GM19438 (cell line): ENCODE data around the gene MAPK1.
A peak's percentile ranks its signal among the peaks of the same experiment; 100 is the strongest.
"Not testable (repeated sequence)": the region's sequence is repeated elsewhere in the genome, so short reads cannot be mapped to it uniquely, and the experiment has no call there.

Source experiments
- ATAC-seq: cut with Tn5 transposase; IDR thresholded peaks from one replicate; pipeline ENCODE4 v1.9.1; 2021; ENCODE audit warnings: low read depth; ENCODE audit not compliant: unreplicated experiment

MAPK1 gene

DNA sequence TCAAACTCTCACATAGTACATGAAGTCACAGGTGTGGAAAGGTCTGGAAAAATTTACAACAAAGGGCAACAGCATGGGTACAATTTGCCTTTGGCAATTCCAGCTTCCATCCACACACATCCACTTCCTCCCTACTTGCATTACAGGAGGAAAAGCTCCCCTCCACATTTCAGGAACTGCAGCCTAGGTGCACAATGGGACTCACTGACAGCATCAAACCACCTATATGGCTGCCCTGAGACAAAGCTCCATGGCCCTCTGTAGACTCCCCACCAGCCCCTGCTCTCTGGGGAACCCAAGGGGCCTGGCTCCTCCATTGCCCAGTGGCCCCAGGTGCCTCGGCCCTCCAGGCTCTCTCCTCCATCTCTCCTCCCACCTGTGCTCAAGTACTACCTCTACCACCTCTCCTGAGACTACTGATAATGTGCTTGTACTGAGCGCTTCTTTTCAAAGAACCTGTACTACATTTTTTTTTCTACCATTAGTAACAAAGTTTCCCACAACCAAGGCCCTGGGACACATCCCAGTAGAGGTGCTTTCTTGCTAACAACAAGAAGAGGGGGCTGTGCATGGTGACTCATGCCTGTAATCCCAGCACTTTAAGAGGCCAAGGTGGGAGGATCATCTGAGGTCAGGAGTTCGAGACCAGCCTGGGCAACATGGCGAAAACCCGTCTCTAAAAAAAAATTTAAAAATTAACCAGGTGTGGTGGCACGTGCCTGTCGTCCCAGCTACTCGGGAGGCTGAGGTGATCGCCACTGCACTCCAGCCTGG is 136.7 kb downstream of the MAPK1 start:
- ATAC-seq, result no peak

DNA sequence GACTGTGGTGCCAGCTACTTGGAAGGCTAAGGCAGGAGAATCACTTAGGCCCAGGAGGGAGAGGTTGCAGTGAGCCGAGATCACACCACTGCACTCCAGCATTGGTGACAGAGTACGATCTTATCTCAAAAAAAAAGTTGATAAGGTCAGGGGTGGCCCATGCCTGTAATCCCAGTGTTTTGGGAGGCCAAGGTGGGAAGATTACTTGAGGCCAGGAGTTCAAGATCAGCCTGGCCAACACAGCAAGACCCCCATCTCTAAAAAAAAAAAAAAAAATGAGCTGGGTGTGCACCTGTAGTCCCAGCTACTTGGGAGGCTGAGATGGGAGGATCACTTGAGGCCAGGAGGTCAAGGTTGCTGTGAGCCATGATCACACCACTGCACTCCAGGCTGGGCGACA is 138.3 kb downstream of the MAPK1 start:
- not testable (repeated sequence) for ATAC-seq

DNA sequence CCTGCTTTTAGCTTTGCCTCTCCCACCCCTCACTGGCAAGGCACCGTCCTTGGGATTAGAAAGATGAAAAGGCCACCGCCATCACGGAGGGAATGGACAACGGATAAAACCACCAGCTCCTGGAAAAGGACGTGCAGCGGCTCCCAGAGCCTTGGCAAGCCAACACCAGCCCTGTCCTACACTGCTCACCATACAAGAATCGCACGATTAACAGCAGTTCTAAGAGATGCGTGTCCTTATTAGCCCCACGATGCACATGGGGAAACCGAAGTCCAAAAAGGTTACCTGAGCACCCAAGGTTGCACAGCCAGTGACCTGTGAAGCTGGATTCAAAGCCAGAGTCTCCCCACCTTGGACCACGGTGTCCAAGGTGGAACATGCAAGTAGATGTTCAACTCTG is 139.2 kb downstream of the MAPK1 start:
- ATAC-seq, result no peak

DNA sequence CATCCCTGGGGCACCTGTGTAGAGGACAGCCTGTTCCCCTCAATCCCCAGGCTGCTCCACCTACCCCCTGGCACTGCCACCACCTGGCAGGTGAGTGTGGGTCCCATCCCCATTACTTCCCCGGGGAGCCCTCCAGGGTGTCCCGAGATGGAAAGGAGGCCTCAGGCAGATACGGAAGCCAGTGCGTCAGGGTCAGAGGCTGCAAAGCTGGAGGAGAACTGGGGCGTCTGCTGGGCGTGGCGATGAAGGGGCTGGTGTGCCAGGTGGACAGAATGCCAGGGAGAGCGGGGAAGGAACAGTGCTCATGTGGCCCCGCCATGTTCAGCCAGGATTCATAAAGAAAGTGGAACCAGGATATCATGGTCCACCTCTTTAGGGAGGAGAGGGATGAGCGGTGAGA is 139.7 kb downstream of the MAPK1 start:
- no peak for ATAC-seq

DNA sequence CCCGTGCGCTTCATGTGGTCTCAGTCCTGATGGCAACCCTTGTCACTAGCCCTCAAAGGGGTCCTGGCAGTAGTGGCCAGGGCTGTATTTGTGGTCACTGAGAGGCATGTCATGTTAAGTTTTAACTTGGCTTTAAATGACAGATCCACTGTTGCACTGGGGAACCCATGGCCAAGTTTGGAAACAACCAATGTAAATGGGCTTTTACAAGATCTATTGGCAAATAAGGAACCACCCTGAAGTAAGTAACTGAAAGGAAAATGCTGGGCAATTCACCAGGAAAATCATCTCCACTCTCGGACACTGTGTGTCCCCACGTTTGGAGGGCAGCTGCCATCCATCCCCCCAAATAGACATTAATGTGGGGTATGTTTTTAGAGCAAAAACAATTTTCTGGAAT is 140.3 kb downstream of the MAPK1 start:
- no peak for ATAC-seq

DNA sequence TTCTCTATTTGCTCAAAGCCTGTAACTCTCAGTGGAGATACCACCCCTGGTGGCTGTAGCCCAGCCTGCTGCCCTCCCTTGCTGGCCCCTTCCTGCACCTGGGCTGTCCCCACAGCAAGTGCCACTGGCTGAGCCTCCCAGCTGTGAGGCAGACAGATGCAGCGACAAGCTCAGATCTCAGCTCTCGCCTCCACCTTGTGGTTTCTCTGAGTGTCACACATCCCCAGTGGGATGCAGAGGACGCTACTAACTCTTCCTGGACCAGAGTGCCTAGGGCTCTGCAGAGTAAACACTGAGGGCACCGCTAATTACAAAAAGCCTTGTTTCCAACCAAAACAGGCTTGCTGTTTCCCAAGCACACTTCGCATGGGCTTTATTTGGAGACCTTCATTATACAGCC is 140.8 kb downstream of the MAPK1 start:
- ATAC-seq, result peak; percentile 58

DNA sequence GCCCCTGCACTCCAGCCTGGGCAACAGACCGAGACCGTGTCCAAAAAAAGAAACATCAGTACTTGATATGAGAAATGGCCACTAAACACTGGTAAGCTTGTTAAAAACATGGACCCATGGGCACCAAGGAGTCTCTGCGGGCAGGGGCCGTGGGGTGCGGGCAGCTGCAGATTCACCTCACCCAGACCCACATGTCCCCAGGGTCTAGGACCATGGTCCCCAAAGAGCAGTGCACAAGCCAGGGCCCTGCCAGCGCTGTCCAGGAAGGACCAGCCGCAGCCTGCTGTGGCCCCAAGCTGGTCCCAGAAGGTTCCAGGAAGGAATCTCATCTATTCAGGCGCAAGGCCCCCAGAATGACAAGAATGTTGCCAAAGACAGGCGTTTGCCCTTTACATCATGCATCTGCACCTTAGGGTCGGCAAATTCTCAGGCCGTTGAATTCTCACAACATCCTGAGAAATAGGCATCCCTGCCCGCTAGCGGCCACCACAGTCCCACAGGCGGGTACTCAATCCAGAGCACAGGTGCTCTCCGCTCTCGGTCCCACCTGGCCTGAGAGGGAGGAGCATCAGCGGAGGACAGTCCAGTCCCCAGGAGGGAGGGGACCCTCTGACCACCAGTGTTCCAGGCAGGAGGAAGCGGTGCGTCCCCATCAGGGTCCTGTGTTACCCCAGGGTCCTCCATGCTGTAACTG is 141.3 kb downstream of the MAPK1 start:
- no peak for ATAC-seq

DNA sequence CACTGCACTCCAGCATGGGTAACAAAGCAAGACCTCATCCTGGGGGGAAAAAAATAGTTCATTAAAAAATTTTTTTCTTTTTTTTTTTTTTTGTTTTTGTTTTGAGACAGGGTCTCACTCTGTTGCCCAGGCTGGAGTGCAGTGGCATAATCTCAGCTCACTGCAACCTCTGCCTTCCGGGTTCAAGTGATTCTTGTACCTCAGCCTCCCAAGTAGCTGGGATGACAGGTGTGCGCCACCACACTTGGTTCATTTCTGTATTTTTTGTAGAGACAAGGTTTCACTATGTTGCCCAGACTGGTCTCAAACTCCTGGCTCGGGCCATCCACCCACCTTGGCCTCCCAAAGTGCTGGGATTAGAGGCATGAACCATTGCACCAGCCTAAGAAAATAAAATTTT is 142.9 kb downstream of the MAPK1 start:
- ATAC-seq, result not testable (repeated sequence)

DNA sequence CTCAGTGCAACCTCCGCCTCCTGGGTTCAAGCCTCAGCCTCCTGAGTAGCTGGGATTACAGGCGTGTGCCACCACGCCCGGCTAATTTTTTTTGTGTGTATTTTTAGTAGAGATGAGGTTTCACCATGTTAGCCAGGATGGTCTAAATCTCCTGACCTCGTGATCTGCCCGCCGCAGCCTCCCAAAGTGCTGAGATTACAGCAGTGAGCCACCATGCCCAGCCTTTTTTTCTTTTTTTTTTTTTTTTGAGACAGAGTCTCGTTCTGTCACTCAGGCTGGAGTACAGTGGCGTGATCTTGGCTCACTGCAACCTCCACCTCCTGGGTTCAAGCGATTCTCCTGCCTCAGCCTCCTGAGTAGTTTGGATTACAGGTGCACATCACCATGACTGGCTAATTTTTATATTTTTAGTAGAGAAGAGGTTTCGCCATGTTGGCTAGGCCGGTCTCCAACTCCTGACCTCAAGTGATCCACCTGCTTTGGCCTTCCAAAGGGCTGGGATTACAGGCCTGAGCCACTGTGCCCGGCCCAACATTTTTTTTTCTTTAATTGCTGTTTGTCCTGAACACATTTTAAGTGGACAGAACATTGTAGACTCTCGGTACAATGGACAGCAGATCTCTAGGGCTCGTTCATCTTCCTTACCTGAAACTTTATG is 146.1 kb downstream of the MAPK1 start:
- not testable (repeated sequence) for ATAC-seq

DNA sequence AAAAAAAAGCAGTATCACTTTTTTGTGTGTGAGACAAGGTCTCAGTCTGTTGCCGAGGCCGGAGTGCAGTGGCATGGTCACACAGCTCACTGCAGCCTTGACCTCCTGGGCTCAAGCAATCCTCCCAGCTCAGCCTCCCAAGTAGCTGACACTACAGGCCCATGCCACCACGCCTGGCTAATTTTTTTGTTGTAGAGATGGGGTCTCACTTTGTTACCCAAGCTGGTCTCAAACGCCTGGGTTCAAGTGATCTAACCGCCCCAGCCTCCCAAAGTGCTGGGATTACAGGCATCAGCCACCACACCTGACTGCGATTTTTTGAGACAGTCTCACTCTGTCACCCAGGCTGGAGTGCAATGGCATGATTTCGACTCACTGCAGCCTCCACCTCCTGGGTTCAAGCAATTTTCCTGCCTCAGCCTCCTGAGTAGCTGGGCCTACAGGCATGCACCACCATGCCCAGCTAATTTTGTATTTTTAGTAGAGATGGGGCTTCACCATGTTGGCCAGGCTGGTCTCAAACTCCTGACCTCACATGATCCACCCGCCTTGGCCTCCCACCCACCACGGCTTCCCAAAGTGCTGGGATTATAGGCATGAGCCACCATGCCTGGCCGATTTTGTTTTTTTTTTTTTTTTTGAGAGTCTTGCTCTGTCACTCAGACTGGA is 147.1 kb downstream of the MAPK1 start:
- ATAC-seq, result not testable (repeated sequence)

DNA sequence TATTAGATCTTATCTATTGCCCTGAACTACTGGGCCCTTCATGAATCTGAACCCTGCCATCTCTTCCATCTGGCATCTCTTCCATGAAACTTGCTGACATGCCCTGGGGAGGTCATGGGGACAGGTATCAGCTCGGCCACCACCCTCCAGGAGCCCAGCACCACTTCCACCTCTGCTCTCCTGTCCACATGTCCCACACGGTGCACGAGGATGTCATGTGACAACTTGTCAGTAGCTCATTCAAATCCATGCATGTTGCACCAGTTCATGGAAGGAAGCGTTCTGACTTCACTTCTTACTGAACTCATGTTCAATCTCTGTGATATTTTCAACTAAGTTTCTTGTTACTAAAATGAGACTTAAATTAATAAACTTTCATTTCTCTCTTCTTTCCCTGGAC is 148.4 kb downstream of the MAPK1 start:
- no peak for ATAC-seq

DNA sequence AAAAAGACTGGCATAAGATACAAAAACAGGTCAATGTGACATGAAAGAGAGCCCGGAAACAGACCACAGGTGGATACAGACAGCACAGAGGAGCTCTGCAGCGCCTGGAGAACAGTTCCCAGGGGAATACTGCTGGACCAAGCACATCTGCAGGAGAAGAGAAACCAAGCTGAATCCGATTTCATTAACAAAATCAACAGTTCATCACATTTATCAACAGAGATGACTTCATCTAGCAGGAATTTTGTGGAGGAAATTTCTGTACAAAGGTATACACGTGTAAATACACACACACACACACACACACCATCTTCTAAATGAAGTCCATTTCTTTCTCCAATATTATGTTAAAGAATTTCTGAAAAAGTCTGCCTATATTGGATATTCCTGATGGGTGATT is 148.9 kb downstream of the MAPK1 start:
- no peak for ATAC-seq

DNA sequence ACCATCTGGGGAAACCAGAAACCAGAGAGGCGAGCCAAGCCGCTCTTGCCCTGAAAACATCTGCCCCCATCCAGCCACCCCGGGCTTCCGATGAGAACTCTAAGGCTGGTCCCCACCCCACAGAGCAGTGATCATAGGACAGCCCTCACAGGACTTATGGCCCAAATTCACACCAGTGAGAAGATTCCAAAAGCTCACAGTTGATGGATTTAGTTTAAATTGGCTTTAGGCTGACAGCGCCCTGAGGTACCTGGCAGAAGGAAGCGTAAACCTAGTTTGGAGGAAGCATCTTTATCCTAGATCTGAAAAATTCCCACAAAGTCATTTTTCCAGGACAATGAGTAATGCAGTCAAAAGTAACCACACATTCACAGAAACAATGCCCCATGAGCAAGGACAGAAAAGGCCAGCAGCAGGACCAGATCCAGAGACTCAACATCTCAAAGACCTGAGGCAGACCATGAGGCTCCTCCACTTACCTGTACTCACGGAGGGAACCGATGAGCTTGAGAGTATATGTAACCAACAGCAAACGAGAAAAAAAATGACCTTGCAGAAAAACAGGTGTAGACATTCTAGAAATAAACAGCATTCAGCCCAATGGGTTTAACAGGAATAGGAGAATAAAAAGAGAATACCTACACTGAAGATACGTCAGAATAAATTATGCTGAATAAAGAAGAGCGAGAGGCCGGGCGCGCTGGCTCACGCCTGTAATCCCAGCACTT is 150.9 kb downstream of the MAPK1 start:
- not testable (repeated sequence) for ATAC-seq

DNA sequence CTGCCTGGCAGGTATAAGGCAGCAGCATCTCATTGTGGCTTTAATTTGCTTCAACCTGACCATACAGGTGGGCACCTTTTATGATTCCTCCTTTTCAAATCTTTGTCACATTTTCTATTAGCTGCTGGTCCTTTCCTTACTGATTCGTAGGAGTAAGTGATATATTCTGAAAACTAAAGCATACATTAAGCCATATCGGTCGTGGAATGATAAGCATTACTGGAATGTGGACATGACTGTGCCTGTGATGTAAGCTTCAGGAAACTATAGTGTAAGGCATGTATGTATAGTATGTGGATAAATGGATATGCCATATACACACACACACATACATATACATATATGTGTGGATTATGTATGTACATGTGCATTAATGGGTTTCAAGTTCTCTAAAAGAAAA is 152.7 kb downstream of the MAPK1 start:
- ATAC-seq, result no peak

DNA sequence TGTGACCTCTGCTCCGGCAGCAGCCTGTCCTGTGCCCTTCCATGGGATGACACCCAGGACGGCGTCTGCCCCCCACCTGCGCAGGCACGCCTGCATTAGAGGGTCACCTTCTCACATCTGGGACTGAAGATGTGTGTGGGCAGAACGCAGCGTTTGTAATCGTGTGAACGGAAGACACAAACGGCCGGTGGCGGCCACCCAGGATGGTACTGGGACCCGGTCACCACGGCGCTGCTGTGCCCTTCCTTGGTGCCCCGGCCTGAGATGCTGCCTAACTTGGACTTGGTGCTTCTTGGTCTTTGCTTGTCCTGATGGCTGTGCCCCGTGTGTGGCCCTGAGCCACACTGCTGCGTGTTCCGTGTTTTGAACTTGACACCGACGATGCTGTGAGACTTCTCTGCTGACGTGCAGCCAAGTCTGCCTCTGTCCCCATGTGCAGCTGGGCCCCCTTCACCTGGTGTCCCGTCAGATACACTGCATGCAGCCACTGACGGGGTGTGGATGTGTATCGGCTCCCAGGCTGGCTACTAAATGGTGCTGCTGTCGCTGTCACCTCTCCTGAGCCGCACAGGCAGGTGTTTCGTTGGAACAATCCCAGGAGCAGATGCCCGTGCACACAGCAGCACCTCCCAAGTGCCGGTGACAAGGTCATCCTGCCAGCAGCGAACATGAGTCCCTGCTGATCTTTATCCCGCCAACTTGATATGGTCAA is 153.2 kb downstream of the MAPK1 start:
- no peak for ATAC-seq

DNA sequence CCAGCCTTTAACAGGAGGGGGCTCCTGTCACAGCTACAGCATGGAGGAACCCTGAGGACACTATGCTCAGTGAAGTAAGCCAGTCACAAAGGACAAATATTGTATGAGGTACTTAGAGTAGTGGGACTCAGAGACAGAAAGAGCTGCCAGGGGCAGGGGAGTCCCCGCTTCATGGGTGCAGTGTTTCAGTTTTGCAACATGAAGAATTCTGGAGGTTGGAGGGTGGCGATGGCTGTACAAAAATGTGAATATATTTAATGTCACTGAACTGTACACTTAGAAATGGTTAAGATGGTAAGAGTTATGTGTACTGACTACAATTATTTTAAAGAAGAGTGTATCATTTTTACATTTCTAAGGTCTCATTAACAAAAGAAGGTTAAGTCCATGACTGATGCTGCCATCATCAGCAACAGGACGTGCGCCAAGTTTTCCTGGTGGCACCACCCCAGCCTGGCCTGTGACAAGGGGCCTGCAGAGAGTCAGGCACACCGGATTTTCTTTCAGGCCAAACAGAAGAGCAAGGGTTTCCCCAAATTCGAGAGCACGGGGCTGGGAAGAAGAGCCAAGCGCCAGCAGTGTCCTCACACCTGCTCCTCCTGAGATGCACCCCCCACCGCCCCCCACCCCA is 153.9 kb downstream of the MAPK1 start:
- ATAC-seq, result no peak

DNA sequence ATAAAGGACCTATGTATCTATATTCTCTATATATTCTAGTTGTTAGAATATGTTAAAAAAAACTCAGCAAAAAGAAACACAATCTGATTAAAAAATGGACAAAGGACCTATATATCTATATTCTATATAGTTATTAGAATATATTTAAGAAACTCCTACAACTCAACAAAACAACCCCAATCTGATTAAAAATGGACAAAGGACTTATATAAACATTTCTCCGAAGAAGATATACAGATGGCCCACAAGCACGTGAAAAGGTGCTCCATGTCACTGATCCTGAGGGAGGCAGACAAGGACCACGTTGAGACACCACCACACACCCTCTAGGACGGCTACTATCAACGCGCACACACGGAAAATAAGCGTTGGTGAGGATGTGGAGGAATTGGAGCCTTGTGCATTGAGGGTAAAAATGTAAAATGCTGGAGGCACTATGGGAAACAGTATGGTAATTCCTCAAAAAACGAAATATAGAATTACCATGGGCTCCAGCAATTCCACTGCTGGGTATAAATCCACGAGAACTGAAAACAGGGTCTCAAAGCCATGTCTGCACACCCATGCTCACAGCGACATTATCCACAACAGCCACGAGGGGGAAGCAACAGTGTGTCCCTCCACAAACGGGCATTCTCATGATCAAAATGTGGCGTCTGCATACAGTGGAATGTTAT is 154.6 kb downstream of the MAPK1 start:
- no peak for ATAC-seq

DNA sequence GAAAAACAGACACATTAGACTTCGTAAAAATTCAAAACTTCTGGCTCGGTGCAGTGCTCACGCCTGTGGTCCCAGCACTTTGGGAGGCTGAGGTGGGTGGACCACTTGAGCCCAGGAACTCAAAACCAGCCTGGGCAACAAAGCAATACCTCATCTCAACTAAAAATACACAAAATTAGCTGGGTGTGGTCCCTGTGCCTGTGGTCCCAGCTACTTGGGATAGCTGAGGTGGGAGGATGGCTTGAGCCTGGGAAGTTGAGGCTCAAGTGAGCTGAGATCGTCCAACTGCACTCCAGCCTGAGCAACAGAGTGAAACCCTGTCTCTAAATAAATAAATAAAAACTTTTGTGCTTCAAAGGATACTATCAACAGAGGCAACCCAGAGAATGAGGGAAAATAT is 155.6 kb downstream of the MAPK1 start:
- no peak for ATAC-seq

DNA sequence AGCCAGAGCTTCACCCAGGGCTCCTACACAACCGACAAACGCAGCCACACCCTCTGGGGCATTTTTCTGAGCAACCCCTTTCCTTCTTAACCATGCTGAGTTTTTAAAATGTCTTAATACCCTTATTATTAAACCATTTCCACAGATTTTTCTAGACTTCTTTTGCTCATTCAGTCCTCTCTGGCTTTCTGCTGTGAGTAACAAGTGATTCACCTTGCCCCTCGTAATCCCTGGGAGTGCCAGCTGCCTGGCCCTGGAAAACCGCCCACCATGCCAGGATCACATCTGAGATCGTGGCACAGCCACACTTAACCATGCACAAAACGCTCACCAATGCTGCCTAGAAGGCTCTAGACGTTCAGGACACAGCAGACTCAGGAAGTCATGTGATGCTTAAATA is 157.3 kb downstream of the MAPK1 start:
- no peak for ATAC-seq
